HepG2 (cell line): ENCODE results near the gene ACBD6. TPM values are rescaled to one million over a fixed set of nuclear protein-coding genes. Genes with fewer than 3 reads are reported as not detected.

Source experiments
- BCL6 ChIP-seq: IDR thresholded peaks from 2 replicates; pipeline ENCODE4 v1.6.1; 2016; ENCODE audit warnings: missing genetic modification reagents, missing compliant biosample characterization
- EHMT2 ChIP-seq: fragments of 200-600 bp; sonication (generic); IDR thresholded peaks from 2 replicates; pipeline ENCODE4 v1.7.0; 2017; ENCODE audit warnings: antibody characterized with exemption, low read depth, low read length, borderline replicate concordance
- ERF ChIP-seq: IDR thresholded peaks from 2 replicates; pipeline ENCODE4 v1.6.1; 2018; ENCODE audit warnings: missing biosample characterization, missing genetic modification reagents
- FOXC1 ChIP-seq: sonication (generic); formaldehyde crosslinking; IDR thresholded peaks from 2 replicates; pipeline ENCODE4 v1.8.0; 2022; ENCODE audit warnings: mild to moderate bottlenecking, missing genetic modification reagents, borderline replicate concordance
- GPN1 ChIP-seq: sonication (generic); formaldehyde crosslinking; IDR thresholded peaks from 2 replicates; pipeline ENCODE4 v1.5.1; 2020; ENCODE audit warnings: missing genetic modification reagents, borderline replicate concordance
- KAT2B ChIP-seq: fragments of 150-350 bp; IDR thresholded peaks from 2 replicates; pipeline ENCODE4 v1.6.1; 2014; ENCODE audit warnings: low read depth, low read length, borderline replicate concordance
- MAZ ChIP-seq, 2 experiments: sonication (generic) in 1 of 2; formaldehyde crosslinking in 1 of 2; IDR thresholded peaks; 2 replicates each; pipeline versions ENCODE4 v1.5.0 to v1.6.1; 2012 to 2020; ENCODE audit warnings: low read depth in 2 of 2, mild to moderate bottlenecking in 2 of 2, borderline replicate concordance in 1 of 2, improper control_type of control experiment in 1 of 2, low read length in 1 of 2, missing genetic modification reagents in 1 of 2, moderate library complexity in 1 of 2
- MEF2D ChIP-seq: sonication (generic); formaldehyde crosslinking; IDR thresholded peaks from 2 replicates; pipeline ENCODE4 v1.5.1; 2020; ENCODE audit warnings: mild to moderate bottlenecking, missing genetic modification reagents
- NKX3-1 ChIP-seq: sonication (generic); formaldehyde crosslinking; IDR thresholded peaks from 2 replicates; pipeline ENCODE4 v1.5.0; 2020; ENCODE audit warnings: missing genetic modification reagents
- NR2C2 ChIP-seq: sonication (generic); formaldehyde crosslinking; IDR thresholded peaks from 2 replicates; pipeline ENCODE4 v1.4.0; 2020; ENCODE audit warnings: missing genetic modification reagents, mild to moderate bottlenecking, moderate library complexity, borderline replicate concordance
- RFXAP ChIP-seq: sonication (generic); formaldehyde crosslinking; IDR thresholded peaks from 2 replicates; pipeline ENCODE4 v1.4.0; 2020; ENCODE audit warnings: missing genetic modification reagents, borderline replicate concordance
- SP2 ChIP-seq: sonication (generic); formaldehyde crosslinking; IDR thresholded peaks from 2 replicates; pipeline ENCODE4 v1.5.1; 2020; ENCODE audit warnings: mild to moderate bottlenecking, missing genetic modification reagents
- THYN1 ChIP-seq: sonication (generic); formaldehyde crosslinking; IDR thresholded peaks from 2 replicates; pipeline ENCODE4 v1.8.1; 2023; ENCODE audit warnings: low read depth, mild to moderate bottlenecking, moderate library complexity, missing genetic modification reagents, borderline replicate concordance
- ZBTB3 ChIP-seq: sonication (generic); formaldehyde crosslinking; IDR thresholded peaks from 2 replicates; pipeline ENCODE4 v1.4.0; 2020; ENCODE audit warnings: low read depth, mild to moderate bottlenecking, moderate library complexity, missing genetic modification reagents, borderline replicate concordance
- ZMAT3 ChIP-seq: sonication (generic); formaldehyde crosslinking; conservative IDR thresholded peaks from 2 replicates; pipeline ENCODE4 v1.7.0; 2021; ENCODE audit warnings: missing genetic modification reagents
- ZNF121 ChIP-seq: sonication (generic); formaldehyde crosslinking; IDR thresholded peaks from 2 replicates; pipeline ENCODE4 v1.5.0; 2020; ENCODE audit warnings: mild to moderate bottlenecking, missing genetic modification reagents
- ZNF17 ChIP-seq: sonication (generic); formaldehyde crosslinking; IDR thresholded peaks from 2 replicates; pipeline ENCODE4 v1.5.0; 2020; ENCODE audit warnings: mild to moderate bottlenecking, missing genetic modification reagents
- ZNF451 ChIP-seq: sonication (generic); formaldehyde crosslinking; IDR thresholded peaks from 2 replicates; pipeline ENCODE4 v1.5.0; 2020; ENCODE audit warnings: mild to moderate bottlenecking, missing genetic modification reagents
- ZNF703 ChIP-seq: sonication (generic); formaldehyde crosslinking; IDR thresholded peaks from 2 replicates; pipeline ENCODE4 v1.5.1; 2020; ENCODE audit warnings: missing genetic modification reagents, mild to moderate bottlenecking, moderate library complexity, borderline replicate concordance
- ZNF775 ChIP-seq: sonication (generic); formaldehyde crosslinking; IDR thresholded peaks from 2 replicates; pipeline ENCODE4 v1.4.0; 2020; ENCODE audit warnings: missing genetic modification reagents, mild to moderate bottlenecking, moderate library complexity, borderline replicate concordance
- ZNF792 ChIP-seq: IDR thresholded peaks from 2 replicates; pipeline ENCODE4 v1.6.1; 2016
- polyA plus RNA-seq, 8 experiments: library from polyadenylated mRNA; depleted of rRNA in 3 of 8; stranded (reverse) in 7 of 8; unstranded in 1 of 8; fragments of >200 nt; fragmentation: Illumina TruSeq in 4 of 8; extraction: Trizol in 4 of 8; gene quantifications; 2 replicates each; pipeline versions ENCODE4 v1.2.1 to v1.2.3, GENCODE V29; 2011 to 2016; ENCODE audit warnings: low read depth in 4 of 8, missing spikeins in 1 of 8, mixed read lengths in 1 of 8; ENCODE audit not compliant: insufficient read depth in 1 of 8
- total RNA-seq, 5 experiments: library from RNA; depleted of rRNA; stranded (reverse); fragments of >200 nt; fragmentation: Illumina TruSeq; extraction: Trizol; gene quantifications; 2 replicates each; pipeline ENCODE4 v1.2.3, GENCODE V29; 2016; ENCODE audit warnings: low read depth in 1 of 5
- TF ChIP-seq, protein P1 (sequence below): sonication (generic); formaldehyde crosslinking; IDR thresholded peaks from 2 replicates; pipeline ENCODE4 v1.5.0; 2020; ENCODE audit warnings: mild to moderate bottlenecking, missing genetic modification reagents, moderate library complexity
- TF ChIP-seq, protein P2 (sequence below): sonication (generic); formaldehyde crosslinking; IDR thresholded peaks from 2 replicates; pipeline ENCODE4 v1.5.0; 2020; ENCODE audit warnings: missing genetic modification reagents
- TF ChIP-seq, protein P3 (sequence below): sonication (generic); formaldehyde crosslinking; IDR thresholded peaks from 2 replicates; pipeline ENCODE4 v1.5.0; 2020; ENCODE audit warnings: missing genetic modification reagents, mild to moderate bottlenecking, borderline replicate concordance

Gene ACBD6
- total and polyA plus RNA-seq, 2 of the 13 experiments (the other 11 are each of a cell fraction or from before 2014, with no cell fraction given): 33.5 to 47.2 TPM

DNA sequence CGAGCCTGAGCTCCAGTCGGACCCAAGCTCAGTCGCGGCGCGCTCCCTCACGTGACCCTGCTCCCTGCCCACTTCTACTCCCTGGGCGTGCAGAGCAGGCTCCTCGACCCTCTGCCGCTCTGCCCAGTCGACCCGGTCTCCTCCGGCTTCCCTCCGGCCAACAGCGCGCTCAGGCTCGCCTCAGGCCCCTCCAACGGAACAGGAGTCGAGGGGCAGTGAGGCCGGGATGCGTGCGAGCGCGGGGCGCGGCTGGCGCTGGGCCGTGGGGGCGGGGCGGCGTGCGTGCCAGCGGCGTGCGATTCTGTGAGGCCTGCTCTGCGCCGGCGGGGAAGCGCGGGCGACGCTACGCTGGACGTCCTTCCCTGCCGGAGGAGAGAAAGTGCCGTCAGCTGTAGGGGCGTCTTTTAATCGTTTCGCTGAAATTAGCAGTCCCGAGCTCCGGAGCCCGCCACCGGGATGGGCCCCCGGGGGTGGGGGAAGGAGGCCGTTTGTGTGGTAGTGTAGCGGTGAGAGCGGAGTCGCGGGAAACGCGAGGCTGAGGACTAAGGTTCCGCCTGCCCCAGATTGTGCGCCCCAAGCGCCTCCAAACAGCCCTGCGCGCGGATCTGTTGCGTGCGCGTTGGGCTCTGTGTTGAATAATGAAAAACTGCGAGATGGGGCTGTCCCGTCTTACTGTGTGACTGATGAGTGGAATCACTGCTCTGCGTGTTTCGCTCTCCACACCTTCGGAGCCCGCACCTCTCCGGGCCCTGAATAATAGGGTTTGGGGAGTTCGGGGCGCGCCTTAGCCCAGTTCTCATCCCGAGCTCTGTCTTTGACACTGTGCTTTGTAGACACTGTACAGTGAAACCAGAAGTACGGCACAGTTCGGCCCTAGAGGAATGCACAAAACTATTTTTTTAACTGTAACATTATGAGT is at the start of gene ACBD6 (continued):
- TF ChIP-seq NR2C2 (CRISPR knock-in tag) (peak; percentile 80), FOXC1 (CRISPR knock-in tag) (peak; percentile 85), ZNF775 (peak; percentile 81; the same call in 1 of the 2 replicates), MAZ (IDR thresholded peaks at IDR 0.05; ENCODE audit: borderline replicate concordance, low read depth, low read length) (peak; percentile 65), MAZ (CRISPR knock-in tag; IDR thresholded peaks at IDR 0.05; ENCODE audit: low read depth) (peak; percentile 96), RFXAP (peak; percentile 91), ZBTB3 (peak; percentile 92), ZNF121 (CRISPR knock-in tag) (peak; percentile 82), ZNF792 (peak; percentile 68), GPN1 (CRISPR knock-in tag) (no peak), NKX3-1 (peak; percentile 77), ZMAT3 (CRISPR knock-in tag) (peak; percentile 84; the same call in 1 of the 2 replicates), ZNF17 (CRISPR knock-in tag) (no peak), BCL6 (CRISPR knock-in tag) (peak; percentile 41; the same call in 1 of the 2 replicates), EHMT2 (no peak), SP2 (CRISPR knock-in tag) (peak; percentile 16; the same call in 1 of the 2 replicates), THYN1 (no peak), ERF (CRISPR knock-in tag) (peak; percentile 42), KAT2B (no peak), ZNF451 (peak; percentile 100), ZNF703 (CRISPR knock-in tag) (peak; percentile 99), MEF2D (CRISPR knock-in tag) (peak; percentile 47; the same call in 1 of the 2 replicates)
- TF ChIP-seq, protein P1, sequence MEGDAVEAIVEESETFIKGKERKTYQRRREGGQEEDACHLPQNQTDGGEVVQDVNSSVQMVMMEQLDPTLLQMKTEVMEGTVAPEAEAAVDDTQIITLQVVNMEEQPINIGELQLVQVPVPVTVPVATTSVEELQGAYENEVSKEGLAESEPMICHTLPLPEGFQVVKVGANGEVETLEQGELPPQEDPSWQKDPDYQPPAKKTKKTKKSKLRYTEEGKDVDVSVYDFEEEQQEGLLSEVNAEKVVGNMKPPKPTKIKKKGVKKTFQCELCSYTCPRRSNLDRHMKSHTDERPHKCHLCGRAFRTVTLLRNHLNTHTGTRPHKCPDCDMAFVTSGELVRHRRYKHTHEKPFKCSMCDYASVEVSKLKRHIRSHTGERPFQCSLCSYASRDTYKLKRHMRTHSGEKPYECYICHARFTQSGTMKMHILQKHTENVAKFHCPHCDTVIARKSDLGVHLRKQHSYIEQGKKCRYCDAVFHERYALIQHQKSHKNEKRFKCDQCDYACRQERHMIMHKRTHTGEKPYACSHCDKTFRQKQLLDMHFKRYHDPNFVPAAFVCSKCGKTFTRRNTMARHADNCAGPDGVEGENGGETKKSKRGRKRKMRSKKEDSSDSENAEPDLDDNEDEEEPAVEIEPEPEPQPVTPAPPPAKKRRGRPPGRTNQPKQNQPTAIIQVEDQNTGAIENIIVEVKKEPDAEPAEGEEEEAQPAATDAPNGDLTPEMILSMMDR (CRISPR knock-in tag): no peak; the same call in 1 of the 2 replicates
- TF ChIP-seq, protein P2, sequence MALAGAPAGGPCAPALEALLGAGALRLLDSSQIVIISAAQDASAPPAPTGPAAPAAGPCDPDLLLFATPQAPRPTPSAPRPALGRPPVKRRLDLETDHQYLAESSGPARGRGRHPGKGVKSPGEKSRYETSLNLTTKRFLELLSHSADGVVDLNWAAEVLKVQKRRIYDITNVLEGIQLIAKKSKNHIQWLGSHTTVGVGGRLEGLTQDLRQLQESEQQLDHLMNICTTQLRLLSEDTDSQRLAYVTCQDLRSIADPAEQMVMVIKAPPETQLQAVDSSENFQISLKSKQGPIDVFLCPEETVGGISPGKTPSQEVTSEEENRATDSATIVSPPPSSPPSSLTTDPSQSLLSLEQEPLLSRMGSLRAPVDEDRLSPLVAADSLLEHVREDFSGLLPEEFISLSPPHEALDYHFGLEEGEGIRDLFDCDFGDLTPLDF (CRISPR knock-in tag): peak; percentile 80
- TF ChIP-seq, protein P3, sequence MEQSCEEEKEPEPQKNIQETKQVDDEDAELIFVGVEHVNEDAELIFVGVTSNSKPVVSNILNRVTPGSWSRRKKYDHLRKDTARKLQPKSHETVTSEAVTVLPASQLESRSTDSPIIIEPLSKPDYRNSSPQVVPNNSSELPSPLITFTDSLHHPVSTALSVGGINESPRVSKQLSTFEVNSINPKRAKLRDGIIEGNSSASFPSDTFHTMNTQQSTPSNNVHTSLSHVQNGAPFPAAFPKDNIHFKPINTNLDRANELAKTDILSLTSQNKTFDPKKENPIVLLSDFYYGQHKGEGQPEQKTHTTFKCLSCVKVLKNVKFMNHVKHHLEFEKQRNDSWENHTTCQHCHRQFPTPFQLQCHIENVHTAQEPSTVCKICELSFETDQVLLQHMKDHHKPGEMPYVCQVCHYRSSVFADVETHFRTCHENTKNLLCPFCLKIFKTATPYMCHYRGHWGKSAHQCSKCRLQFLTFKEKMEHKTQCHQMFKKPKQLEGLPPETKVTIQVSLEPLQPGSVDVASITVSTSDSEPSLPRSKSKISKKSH (CRISPR knock-in tag): peak; percentile 19; the same call in 1 of the 2 replicates
